ENCODE measurements around the gene MYBPC3.

DNA sequence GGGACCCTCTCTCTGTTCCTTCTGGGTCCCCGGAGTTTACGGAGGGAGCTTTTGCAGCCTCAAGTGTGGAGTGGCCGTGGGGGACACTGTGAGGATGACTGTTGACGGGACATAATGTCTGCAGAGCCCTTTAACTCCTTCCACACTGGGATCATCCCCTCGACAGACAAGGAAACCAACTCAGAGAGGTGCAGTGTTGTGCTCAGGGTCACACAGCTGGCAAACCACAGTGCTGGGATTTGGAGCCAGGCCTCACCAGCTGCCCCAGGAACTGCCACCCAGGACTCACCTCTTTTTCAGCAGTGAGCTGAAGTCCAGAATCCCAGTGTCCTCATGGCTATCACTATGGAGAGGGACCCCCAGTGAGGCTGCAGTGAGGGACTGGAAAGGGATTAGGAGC lies 5.4 kb downstream of the MYBPC3 start:
- no peak for TF ChIP-seq POLR2AphosphoS5 (IDR thresholded peaks at IDR 0.05; ENCODE audit: low read depth, low read length)
- no peak for TF ChIP-seq TAF1 (IDR thresholded peaks at IDR 0.05; ENCODE audit: borderline replicate concordance, insufficient read depth, low read length)
- TF ChIP-seq SIN3A (IDR thresholded peaks at IDR 0.05; ENCODE audit: borderline replicate concordance, insufficient read depth, low read length): no peak
- TF ChIP-seq, protein P1, sequence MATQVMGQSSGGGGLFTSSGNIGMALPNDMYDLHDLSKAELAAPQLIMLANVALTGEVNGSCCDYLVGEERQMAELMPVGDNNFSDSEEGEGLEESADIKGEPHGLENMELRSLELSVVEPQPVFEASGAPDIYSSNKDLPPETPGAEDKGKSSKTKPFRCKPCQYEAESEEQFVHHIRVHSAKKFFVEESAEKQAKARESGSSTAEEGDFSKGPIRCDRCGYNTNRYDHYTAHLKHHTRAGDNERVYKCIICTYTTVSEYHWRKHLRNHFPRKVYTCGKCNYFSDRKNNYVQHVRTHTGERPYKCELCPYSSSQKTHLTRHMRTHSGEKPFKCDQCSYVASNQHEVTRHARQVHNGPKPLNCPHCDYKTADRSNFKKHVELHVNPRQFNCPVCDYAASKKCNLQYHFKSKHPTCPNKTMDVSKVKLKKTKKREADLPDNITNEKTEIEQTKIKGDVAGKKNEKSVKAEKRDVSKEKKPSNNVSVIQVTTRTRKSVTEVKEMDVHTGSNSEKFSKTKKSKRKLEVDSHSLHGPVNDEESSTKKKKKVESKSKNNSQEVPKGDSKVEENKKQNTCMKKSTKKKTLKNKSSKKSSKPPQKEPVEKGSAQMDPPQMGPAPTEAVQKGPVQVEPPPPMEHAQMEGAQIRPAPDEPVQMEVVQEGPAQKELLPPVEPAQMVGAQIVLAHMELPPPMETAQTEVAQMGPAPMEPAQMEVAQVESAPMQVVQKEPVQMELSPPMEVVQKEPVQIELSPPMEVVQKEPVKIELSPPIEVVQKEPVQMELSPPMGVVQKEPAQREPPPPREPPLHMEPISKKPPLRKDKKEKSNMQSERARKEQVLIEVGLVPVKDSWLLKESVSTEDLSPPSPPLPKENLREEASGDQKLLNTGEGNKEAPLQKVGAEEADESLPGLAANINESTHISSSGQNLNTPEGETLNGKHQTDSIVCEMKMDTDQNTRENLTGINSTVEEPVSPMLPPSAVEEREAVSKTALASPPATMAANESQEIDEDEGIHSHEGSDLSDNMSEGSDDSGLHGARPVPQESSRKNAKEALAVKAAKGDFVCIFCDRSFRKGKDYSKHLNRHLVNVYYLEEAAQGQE (IDR thresholded peaks at IDR 0.05; ENCODE audit: insufficient read depth in 1 of 2, low read depth in 2 of 2, low read length in 2 of 2): no peak
